ENCODE results near the gene HHIP.

Gene HHIP

GRCh38 chr4:144696376-144696775 is 50.4 kb downstream of the HHIP start:
- TF ChIP-seq CTCF (conservative IDR thresholded peaks at IDR 0.05; ENCODE audit: low read depth, low read length), result no peak
- H3K27ac ChIP-seq, result no peak overlapping the region

GRCh38 chr4:144699565-144699964 is 53.6 kb downstream of the HHIP start:
- no peak overlapping the region for H3K27ac ChIP-seq
- no peaks in the 10 kb centered on the region for H3K27me3 ChIP-seq (ENCODE audit: insufficient read depth, low read depth)
- no peak overlapping the region for H3K4me2 ChIP-seq
- H2AFZ ChIP-seq (ENCODE audit: low read depth), result no peak overlapping the region
- no peak overlapping the region for H3K4me3 ChIP-seq (IDR thresholded peaks at IDR 0.05; ENCODE audit: insufficient read depth, low read depth, low read length)
- no peaks in the 10 kb centered on the region for H3K79me2 ChIP-seq (ENCODE audit: insufficient read depth, low read depth)
- H3K36me3 ChIP-seq (ENCODE audit: insufficient read depth), result no peaks in the 10 kb centered on the region
- no peak for TF ChIP-seq CTCF (conservative IDR thresholded peaks at IDR 0.05; ENCODE audit: low read depth, low read length)
- H3K4me1 ChIP-seq (ENCODE audit: low read depth, poor library complexity, severe bottlenecking), result no peaks in the 10 kb centered on the region
- H3K9ac ChIP-seq, result no peak overlapping the region
- no peaks in the 10 kb centered on the region for H4K20me1 ChIP-seq (ENCODE audit: insufficient read depth)

More at GRCh38 chr4:144696376-144696775, 50.4 kb downstream of the HHIP start:
- Histone ChIP-seq H3K4me1 (ENCODE audit: low read depth, poor library complexity, severe bottlenecking) (no peaks in the 10 kb centered on the region), H3K27me3 (ENCODE audit: insufficient read depth, low read depth) (no peaks in the 10 kb centered on the region), H3K4me3 (IDR thresholded peaks at IDR 0.05; ENCODE audit: insufficient read depth, low read depth, low read length) (no peak overlapping the region), H2AFZ (ENCODE audit: low read depth) (no peak overlapping the region), H3K79me2 (ENCODE audit: insufficient read depth, low read depth) (no peaks in the 10 kb centered on the region), H3K9ac (no peak overlapping the region), H4K20me1 (ENCODE audit: insufficient read depth) (no peaks in the 10 kb centered on the region), H3K4me2 (no peak overlapping the region), H3K36me3 (ENCODE audit: insufficient read depth) (no peaks in the 10 kb centered on the region)

- Histone ChIP-seq H3K27me3 (ENCODE audit: insufficient read depth, low read depth) (no peaks in the 10 kb centered on the region), H2AFZ (ENCODE audit: low read depth) (no peak overlapping the region), H3K4me2 (no peak overlapping the region), H3K9ac (no peak overlapping the region), H4K20me1 (ENCODE audit: insufficient read depth) (no peaks in the 10 kb centered on the region), H3K79me2 (ENCODE audit: insufficient read depth, low read depth) (no peaks in the 10 kb centered on the region), H3K4me3 (IDR thresholded peaks at IDR 0.05; ENCODE audit: insufficient read depth, low read depth, low read length) (no peak overlapping the region), H3K36me3 (ENCODE audit: insufficient read depth) (no peaks in the 10 kb centered on the region), H3K4me1 (ENCODE audit: low read depth, poor library complexity, severe bottlenecking) (no peaks in the 10 kb centered on the region), H3K27ac (no peak overlapping the region)
- no peak for TF ChIP-seq CTCF (conservative IDR thresholded peaks at IDR 0.05; ENCODE audit: low read depth, low read length)
Observed at GRCh38 chr4:144701683-144702233, 55.8 kb downstream of the HHIP start.

- no peak overlapping the region for H3K4me3 ChIP-seq (IDR thresholded peaks at IDR 0.05; ENCODE audit: insufficient read depth, low read depth, low read length)
- no peak overlapping the region for H3K27ac ChIP-seq
- H2AFZ ChIP-seq (ENCODE audit: low read depth), result no peak overlapping the region
- H4K20me1 ChIP-seq (ENCODE audit: insufficient read depth), result no peaks in the 10 kb centered on the region
- no peak overlapping the region for H3K4me2 ChIP-seq
- no peaks in the 10 kb centered on the region for H3K36me3 ChIP-seq (ENCODE audit: insufficient read depth)
- no peaks in the 10 kb centered on the region for H3K4me1 ChIP-seq (ENCODE audit: low read depth, poor library complexity, severe bottlenecking)
- TF ChIP-seq CTCF (conservative IDR thresholded peaks at IDR 0.05; ENCODE audit: low read depth, low read length), result no peak
- no peak overlapping the region for H3K9ac ChIP-seq
- no peaks in the 10 kb centered on the region for H3K27me3 ChIP-seq (ENCODE audit: insufficient read depth, low read depth)
- H3K79me2 ChIP-seq (ENCODE audit: insufficient read depth, low read depth), result no peaks in the 10 kb centered on the region
Observed at GRCh38 chr4:144703494-144703893, 57.5 kb downstream of the HHIP start.
